Measurements from ENCODE around the gene UPF3A. TPM values are rescaled to one million over a fixed set of nuclear protein-coding genes. Genes with fewer than 3 reads are reported as not detected.

The UPF3A gene
- total and polyA plus RNA-seq, 9 of the 15 experiments (the other 6 are each of a cell fraction or from before 2014, with no cell fraction given): 15.6 to 76.5 (median 40.9) TPM

GRCh38 chr13:114237415-114238112 lies 43.8 kb upstream of the UPF3A start (continued):
- TF ChIP-seq ZNF398 (CRISPR knock-in tag; IDR thresholded peaks at IDR 0.05): no peak
- TF ChIP-seq BRF1 (IDR thresholded peaks at IDR 0.05; ENCODE audit: borderline replicate concordance, extremely low read depth, insufficient read length): no peak
- TF ChIP-seq MCM7 (IDR thresholded peaks at IDR 0.05): no peak
- TF ChIP-seq CBFA2T2 (conservative IDR thresholded peaks at IDR 0.05): peak; percentile 69
- TF ChIP-seq PTBP1 (IDR thresholded peaks at IDR 0.05; ENCODE audit: low read depth, low read length): no peak
- TF ChIP-seq CEBPG (CRISPR knock-in tag; IDR thresholded peaks at IDR 0.05): no peak
- no peak for TF ChIP-seq CEBPG (tag; conservative IDR thresholded peaks at IDR 0.05 in 1 of 2, IDR thresholded peaks at IDR 0.05 in 1 of 2)
- no peak for TF ChIP-seq THAP12 (CRISPR knock-in tag; IDR thresholded peaks at IDR 0.05)
- no peak for TF ChIP-seq KHSRP (IDR thresholded peaks at IDR 0.05)
- TF ChIP-seq NFRKB (IDR thresholded peaks at IDR 0.05; ENCODE audit: low read depth): no peak
- no peak for TF ChIP-seq WHSC1 (IDR thresholded peaks at IDR 0.05; ENCODE audit: low read length)
- TF ChIP-seq TCF7L2 (IDR thresholded peaks at IDR 0.05; ENCODE audit: low read depth, low read length): no peak
- TF ChIP-seq NCOA1 (IDR thresholded peaks at IDR 0.05; ENCODE audit: low read depth): no peak
- TF ChIP-seq ZBTB33 (CRISPR knock-in tag; IDR thresholded peaks at IDR 0.05): peak; percentile 24; the same call in 1 of the 2 replicates
- no peak for TF ChIP-seq NEUROD1 (IDR thresholded peaks at IDR 0.05; ENCODE audit: borderline replicate concordance, low read depth, low read length, partially characterized antibody)

Data from K562 (cell line).